H1 (cell line): Measurements from ENCODE around the gene MAML3.

ENCODE experiments used
- POU5F1 ChIP-seq: IDR thresholded peaks from 2 replicates; pipeline ENCODE4 v1.6.1; 2011; ENCODE audit warnings: low read depth, mild to moderate bottlenecking, low read length, moderate library complexity
- TF ChIP-seq, protein P1 (sequence below), 3 experiments: IDR thresholded peaks; 1 replicate in 2 of 3; 2 replicates in 1 of 3; pipeline versions ENCODE4 v1.5.1 to v1.6.1; 2011; ENCODE audit warnings: low read length in 3 of 3, mild to moderate bottlenecking in 3 of 3, inconsistent platforms in 2 of 3, low read depth in 1 of 3, moderate library complexity in 1 of 3; ENCODE audit not compliant: insufficient read depth in 1 of 3; ENCODE audit errors: control extremely low read depth in 1 of 3

GRCh38 chr4:139736661-139737060 is 417.3 kb downstream of the MAML3 start:
- TF ChIP-seq, protein P1, sequence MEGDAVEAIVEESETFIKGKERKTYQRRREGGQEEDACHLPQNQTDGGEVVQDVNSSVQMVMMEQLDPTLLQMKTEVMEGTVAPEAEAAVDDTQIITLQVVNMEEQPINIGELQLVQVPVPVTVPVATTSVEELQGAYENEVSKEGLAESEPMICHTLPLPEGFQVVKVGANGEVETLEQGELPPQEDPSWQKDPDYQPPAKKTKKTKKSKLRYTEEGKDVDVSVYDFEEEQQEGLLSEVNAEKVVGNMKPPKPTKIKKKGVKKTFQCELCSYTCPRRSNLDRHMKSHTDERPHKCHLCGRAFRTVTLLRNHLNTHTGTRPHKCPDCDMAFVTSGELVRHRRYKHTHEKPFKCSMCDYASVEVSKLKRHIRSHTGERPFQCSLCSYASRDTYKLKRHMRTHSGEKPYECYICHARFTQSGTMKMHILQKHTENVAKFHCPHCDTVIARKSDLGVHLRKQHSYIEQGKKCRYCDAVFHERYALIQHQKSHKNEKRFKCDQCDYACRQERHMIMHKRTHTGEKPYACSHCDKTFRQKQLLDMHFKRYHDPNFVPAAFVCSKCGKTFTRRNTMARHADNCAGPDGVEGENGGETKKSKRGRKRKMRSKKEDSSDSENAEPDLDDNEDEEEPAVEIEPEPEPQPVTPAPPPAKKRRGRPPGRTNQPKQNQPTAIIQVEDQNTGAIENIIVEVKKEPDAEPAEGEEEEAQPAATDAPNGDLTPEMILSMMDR (IDR thresholded peaks at IDR 0.05; ENCODE audit: control extremely low read depth in 1 of 3, insufficient read depth in 1 of 3, low read depth in 1 of 3, low read length in 3 of 3): no peak
- TF ChIP-seq POU5F1: no peak
